Left renal pelvis (tissue), 4 donors: ENCODE measurements around the gene IWS1. TPM values are rescaled to one million over a fixed set of nuclear protein-coding genes. Genes with fewer than 3 reads are reported as not detected.
"Not testable (repeated sequence)": the region's sequence is repeated elsewhere in the genome, so short reads cannot be mapped to it uniquely, and the experiment has no call there.

ENCODE experiments used
- DNase-seq, 4 donors: peaks; one replicate each; pipeline ENCODE4 v3.0.0-alpha.2; 2013; ENCODE audit warnings: low read depth in 4 of 4, low spot score in 3 of 4
- polyA plus RNA-seq, 4 donors: library from polyadenylated mRNA; unstranded; fragments of 120-200 nt; gene quantifications; one replicate each; pipeline ENCODE4 v1.2.1, GENCODE V29; 2013; ENCODE audit not compliant: insufficient read length in 4 of 4

The IWS1 gene
- polyA plus RNA-seq, 4 donors: 47.3 to 78.0 (median 71.1) TPM

- no peak for DNase-seq
These were observed 62.9 kb downstream of the IWS1 start for GRCh38 chr2:127463155-127463991.

GRCh38 chr2:127462461-127462860, 63.8 kb downstream of the IWS1 start:
- no peak for DNase-seq

- DNase-seq: no peak
These were observed 69.3 kb downstream of the IWS1 start for GRCh38 chr2:127456960-127457359.

- no peak for DNase-seq
These were observed 70.5 kb downstream of the IWS1 start for GRCh38 chr2:127455566-127456493.

GRCh38 chr2:127454595-127455565, 71.4 kb downstream of the IWS1 start:
- DNase-seq: no peak

- DNase-seq: no peak
These were observed 72.7 kb downstream of the IWS1 start for GRCh38 chr2:127453392-127454171.

- no peak for DNase-seq
These were observed 73.3 kb downstream of the IWS1 start for GRCh38 chr2:127453013-127453391.

- DNase-seq: not testable (repeated sequence)
These were observed 73.9 kb downstream of the IWS1 start for GRCh38 chr2:127452423-127452822.

GRCh38 chr2:127451981-127452380, 74.3 kb downstream of the IWS1 start:
- DNase-seq: no peak

- no peak for DNase-seq
These were observed 76.4 kb downstream of the IWS1 start for GRCh38 chr2:127449898-127450297.

GRCh38 chr2:127449414-127449813, 76.9 kb downstream of the IWS1 start:
- DNase-seq: no peak

GRCh38 chr2:127448526-127448925, 77.8 kb downstream of the IWS1 start:
- no peak for DNase-seq

- no peak for DNase-seq
These were observed 86.9 kb downstream of the IWS1 start for GRCh38 chr2:127439343-127439742.

- DNase-seq: no peak
These were observed 88.2 kb downstream of the IWS1 start for GRCh38 chr2:127437781-127438726.

GRCh38 chr2:127437056-127437455, 89.2 kb downstream of the IWS1 start:
- no peak for DNase-seq

GRCh38 chr2:127434515-127434914, 91.8 kb downstream of the IWS1 start:
- no peak for DNase-seq

- no peak for DNase-seq
These were observed 94.8 kb downstream of the IWS1 start for GRCh38 chr2:127431408-127432023.
